Measurements from ENCODE around the gene MYPOP.

DNA sequence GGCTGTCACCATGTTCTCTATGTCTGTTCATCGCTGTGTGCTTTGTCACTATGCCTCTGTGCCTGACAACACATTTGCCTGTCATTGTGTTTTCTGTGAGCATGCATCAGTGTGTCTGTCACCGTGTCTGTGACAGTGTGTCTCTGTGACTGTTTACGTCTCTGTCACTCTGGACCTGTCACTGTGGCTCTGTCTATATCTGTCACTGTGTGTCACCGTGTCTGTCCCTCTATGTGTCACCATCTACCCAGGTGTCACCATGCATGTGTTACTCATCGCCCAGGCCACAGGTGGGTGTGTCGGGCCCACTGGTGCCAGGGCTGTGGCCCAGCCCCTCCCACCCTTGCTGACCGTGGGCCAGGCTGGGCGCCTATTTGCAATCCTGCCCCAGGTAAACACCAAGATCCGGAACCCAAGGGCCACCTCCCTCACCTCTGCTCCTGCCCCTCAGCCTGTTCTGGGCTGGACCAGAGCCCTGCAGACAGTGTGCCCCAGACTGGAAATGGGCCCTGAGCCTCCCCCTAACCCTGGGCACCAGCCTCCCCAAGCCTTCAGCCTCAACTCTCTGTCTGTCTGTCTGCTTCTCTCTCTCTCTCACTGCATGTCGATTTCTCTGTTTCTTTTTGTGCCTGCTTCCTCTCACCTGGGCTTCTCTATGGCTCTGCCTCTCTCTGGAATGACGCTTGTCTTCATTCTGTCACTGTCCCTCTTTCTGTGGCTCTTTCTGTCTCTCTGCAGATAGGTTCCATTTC is 24.2 kb downstream of the MYPOP start:
- TF ChIP-seq EZH2 (IDR thresholded peaks at IDR 0.05; ENCODE audit: low read length, unreplicated experiment) (no peak), CTCF (conservative IDR thresholded peaks at IDR 0.05; ENCODE audit: low read depth, low read length) (no peak), EZH2phosphoT487 (IDR thresholded peaks at IDR 0.05; ENCODE audit: borderline replicate concordance, low read length) (no peak)
